ENCODE measurements around the gene LHX3. TPM values are rescaled to one million over a fixed set of nuclear protein-coding genes. Genes with fewer than 3 reads are reported as not detected.
"Not testable (repeated sequence)": the region's sequence is repeated elsewhere in the genome, so short reads cannot be mapped to it uniquely, and the experiment has no call there.

Gene LHX3
- total RNA-seq, 1 donor from 2014 or later = not detected

- intact Hi-C loops (cut with micrococcal nuclease) = loop anchor here (10.0 kb wide), 2 partner anchors 338 to 1182 kb away; partner anchors contain the start of genes CAMSAP1, EXD3 and NOXA1
These were observed 38.1 kb upstream of the LHX3 start for GRCh38 chr9:136242918-136243525.

- intact Hi-C loops (cut with micrococcal nuclease) = loop anchor here (10.0 kb wide), 2 partner anchors 337 to 1183 kb away; partner anchors contain the start of genes CAMSAP1, EXD3 and NOXA1
These were observed 37.3 kb upstream of the LHX3 start for GRCh38 chr9:136242248-136242647.

DNA sequence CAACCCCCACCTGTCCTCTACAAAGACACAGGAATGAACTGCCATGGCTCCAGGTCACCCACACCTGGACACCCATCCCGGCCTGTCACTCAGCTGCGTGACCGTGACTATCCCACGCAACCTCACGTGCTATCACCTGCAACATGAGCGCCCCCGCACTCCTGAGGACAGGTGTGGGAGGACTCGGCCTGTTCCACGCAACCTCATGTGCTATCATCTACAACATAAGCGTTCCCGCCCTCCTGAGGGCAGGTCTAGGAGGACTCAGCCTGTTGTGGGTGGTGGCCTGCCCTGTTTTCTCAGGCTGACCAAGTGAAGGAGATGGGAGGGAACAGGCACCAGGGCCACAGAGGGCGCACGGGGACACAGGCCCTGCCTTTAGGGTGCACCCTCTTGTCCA lies 36.6 kb upstream of the LHX3 start:
- intact Hi-C loops (cut with micrococcal nuclease) = loop anchor here (10.0 kb wide), 2 partner anchors 337 to 1183 kb away; partner anchors contain the start of genes CAMSAP1, EXD3 and NOXA1

DNA sequence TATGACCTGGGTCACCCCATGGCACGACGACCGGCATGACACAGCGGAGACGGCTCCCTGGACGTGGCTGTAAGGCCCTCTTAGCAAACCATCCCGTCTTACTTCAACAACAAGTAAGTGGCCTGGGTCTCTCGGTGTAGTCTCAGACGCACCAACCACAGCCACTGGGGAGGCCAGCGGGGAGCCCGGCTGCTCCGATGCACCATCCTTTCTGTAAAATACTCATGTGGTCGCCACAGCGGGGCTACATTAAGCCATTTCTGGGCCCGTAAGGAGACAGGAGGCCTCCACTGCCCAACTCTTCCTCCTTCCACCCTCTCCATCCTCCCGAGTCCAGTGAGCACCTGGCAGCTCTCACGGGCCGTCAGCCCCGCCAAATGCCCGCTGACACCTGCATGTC lies 36.0 kb upstream of the LHX3 start:
- intact Hi-C loops (cut with micrococcal nuclease) = loop anchor here (10.0 kb wide), 2 partner anchors 336 to 1184 kb away; partner anchors contain the start of genes CAMSAP1, EXD3 and NOXA1

GRCh38 chr9:136239983-136240330 lies 35.0 kb upstream of the LHX3 start:
- intact Hi-C loops (cut with micrococcal nuclease) = loop anchor here (10.0 kb wide), 2 partner anchors 335 to 1185 kb away; partner anchors contain the start of genes CAMSAP1, EXD3 and NOXA1

DNA sequence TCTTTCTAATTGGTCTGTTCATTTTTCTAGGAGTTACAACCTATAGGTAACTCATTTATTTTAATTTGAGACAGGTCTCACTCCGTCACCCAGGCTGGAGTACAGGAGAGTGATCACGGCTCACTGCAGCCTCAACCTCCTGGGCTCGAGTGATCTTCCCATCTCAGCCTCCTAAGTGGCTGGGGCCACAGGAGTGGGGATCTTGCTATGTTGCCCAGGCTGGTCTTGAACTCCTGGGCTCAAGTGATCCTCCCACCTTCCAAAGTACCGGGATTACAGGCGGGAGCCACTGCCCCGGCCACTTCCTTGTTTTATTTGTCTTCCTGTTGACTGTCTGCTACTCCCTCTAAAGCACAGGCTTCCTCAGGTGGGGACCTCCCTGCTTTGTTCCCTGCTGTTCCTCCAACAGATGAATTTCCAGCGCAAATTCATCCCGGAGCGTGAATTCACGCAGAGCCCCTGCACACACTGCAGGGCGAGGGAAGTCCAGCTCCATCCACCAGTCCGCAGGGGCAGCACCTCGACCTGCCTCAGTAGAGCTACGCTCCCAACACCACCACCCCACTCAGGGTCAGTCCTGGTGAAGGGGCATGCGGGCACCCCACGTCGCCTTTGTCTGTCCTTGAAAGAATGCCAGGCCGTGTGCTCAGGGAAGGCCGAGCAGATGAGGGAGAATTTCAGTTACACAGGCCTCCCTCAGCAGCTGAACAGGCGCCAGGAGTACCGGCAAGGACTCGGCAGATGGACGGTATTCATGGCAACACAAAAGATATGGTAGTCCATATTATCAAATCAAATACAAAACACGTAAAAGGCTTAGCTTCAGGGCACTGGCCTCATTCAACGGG lies 34.4 kb upstream of the LHX3 start:
- intact Hi-C loops (cut with micrococcal nuclease) = no loop called here

DNA sequence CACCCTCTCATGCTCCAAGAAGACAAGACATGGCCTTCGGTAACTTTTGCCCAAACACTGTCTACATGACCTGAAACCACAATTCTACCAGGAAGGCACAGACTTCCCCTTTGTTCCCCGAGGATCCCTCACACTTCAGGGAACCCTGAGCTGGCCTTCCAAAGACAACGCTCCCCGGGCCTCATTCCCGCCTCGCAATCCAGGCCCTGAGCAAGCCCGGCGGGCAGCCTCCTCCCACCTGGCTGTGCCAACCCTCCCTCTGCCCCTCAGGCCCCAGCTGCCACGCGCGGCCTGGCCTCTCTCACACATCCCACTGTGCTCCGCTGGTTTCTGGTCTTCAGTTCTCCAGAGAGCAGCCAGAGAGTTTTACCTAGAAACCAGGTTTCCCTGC lies 33.4 kb upstream of the LHX3 start:
- intact Hi-C loops (cut with micrococcal nuclease) = no loop called here

- intact Hi-C loops (cut with micrococcal nuclease) = no loop called here
These were observed 32.8 kb upstream of the LHX3 start for GRCh38 chr9:136237486-136238341.

GRCh38 chr9:136236471-136237410 lies 31.8 kb upstream of the LHX3 start:
- intact Hi-C loops (cut with micrococcal nuclease) = not testable (repeated sequence)

- intact Hi-C loops (cut with micrococcal nuclease) = no loop called here
These were observed 31.0 kb upstream of the LHX3 start for GRCh38 chr9:136235709-136236455.

GRCh38 chr9:136235171-136235570 lies 30.2 kb upstream of the LHX3 start:
- intact Hi-C loops (cut with micrococcal nuclease) = no loop called here

DNA sequence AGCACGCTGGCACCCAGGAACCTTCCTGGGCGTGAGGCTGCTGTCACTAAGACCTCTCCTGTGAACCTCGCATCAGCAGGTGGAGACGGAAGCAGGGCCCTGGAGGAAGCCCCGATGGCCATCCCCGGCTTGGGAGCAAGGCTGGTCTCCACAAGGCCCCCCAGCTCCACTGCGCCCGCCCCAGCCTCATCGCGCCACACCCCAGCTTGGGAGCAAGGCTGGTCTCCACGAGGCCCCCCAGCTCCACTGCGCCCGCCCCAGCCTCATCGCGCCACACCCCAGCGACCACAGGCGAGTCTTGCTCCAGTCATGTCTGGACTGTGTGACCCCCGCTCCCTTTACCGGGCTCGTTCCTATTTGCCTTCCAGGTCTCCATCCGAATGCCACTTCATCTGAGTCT lies 29.7 kb upstream of the LHX3 start:
- intact Hi-C loops (cut with micrococcal nuclease) = no loop called here

- intact Hi-C loops (cut with micrococcal nuclease) = no loop called here
These were observed 28.9 kb upstream of the LHX3 start for GRCh38 chr9:136233868-136234267.

DNA sequence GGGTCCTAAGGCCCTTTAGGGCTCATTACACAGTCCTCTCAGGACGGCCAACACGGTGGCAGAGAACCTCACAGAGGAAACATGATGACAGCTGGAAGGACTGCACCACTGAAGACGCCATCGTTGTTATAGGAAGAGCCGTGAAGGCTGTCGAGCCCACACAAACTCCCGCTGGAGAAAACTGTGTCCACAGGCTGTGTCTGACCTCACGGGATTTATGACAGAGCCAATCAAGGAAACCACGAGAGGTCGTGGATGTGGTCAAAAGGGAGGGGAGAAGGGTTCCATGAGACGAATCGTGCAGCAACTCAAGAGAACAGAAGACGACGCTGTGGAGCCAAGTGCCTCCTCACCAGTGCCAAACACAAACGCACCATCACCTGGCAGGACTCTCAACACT lies 28.5 kb upstream of the LHX3 start:
- intact Hi-C loops (cut with micrococcal nuclease) = no loop called here

DNA sequence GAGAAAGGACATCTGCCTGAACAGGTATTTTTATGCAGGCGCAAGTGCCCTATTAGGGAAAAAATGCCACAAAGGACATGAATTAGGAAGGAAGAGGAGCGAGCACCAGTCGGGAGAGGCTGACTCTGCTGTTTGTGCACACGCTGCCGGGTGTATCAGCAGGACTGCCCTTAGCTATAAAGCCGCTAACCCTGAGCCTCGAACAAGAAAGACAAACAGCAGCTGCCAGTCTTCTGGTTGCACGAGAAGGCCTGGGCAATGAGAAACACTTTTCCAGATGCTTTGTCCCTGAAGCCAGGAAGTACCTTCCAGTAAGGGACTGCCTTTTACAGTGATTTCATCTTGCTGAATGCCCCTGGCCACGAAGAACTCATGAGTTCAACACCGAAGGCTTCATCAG lies 28.0 kb upstream of the LHX3 start:
- intact Hi-C loops (cut with micrococcal nuclease) = loop anchor here (1.0 kb wide), 1 partner anchor 12 kb away; the partner anchor contains the start of gene QSOX2

GRCh38 chr9:136231478-136232297 lies 26.8 kb upstream of the LHX3 start:
- intact Hi-C loops (cut with micrococcal nuclease) = loop anchor here (1.0 kb wide), 1 partner anchor 14 kb away; the partner anchor contains the start of gene QSOX2

DNA sequence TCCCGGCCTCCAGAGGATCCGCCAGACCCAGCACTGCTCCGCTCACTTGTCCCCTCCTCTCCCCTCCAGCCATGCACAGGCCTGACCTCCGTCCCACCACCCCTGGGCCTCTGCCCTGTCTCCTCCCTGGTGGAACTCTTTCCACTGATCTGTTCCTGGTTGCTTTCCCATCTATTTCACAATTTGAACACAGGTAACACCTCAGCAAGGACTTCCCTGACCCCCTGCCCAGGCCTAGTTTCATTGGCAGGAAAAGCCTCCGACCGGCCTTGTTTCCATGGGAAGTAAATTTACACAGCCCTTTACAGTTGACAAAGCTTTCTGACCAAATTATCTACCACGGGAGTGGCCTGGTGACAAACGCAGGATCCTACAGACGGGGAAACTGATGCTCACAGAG lies 25.8 kb upstream of the LHX3 start:
- intact Hi-C loops (cut with micrococcal nuclease) = no loop called here

DNA sequence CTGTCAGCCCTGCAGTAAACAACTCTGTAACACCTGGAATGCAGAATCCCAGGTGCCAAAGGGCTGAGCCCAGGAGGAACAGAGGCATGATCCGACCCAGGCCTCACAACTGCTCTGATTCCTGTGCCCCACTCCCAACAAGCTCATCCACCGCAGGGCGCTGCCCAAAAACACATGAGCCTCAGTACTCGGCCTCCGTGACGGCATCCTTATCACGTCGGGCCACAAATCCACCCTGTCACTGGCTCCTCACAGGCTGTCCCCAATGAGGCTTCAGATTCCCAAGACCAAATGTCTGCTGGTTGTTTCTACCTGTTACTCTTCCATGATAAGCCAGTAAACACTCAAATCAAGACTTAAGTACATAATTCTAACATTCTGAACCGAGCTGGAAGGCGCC lies 25.4 kb upstream of the LHX3 start:
- intact Hi-C loops (cut with micrococcal nuclease) = no loop called here

All from T-helper 2 cell treated with Interferon-gamma antibody and Interleukin-4, amounts not matched to agents 100 ng/mL and 5 ng/mL, for 36 hours (primary cell).